Measurements from ENCODE around the gene CMTR1.

Gene CMTR1

DNA sequence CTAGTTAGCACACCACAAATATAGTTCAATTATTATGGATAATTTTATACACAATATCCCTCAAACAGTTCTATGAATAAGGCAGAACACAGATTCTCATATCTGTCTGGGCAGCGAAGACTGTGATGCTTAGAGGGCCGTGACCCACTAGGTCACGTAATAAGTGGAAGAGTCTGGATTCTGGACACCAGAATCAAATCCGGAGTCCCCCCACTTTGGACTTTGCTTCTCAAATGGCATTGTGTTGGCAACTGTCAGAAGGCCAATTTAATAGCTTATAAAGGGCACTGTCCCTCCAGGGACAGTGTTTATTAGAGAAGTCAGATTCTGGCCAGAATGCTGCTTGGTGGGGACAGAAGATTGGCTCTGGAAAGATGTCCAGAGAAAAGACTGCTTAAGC, 73.5 kb downstream of the CMTR1 start:
- TF ChIP-seq TAF1 (IDR thresholded peaks at IDR 0.05; ENCODE audit: borderline replicate concordance, insufficient read depth, low read length) (no peak), SIN3A (IDR thresholded peaks at IDR 0.05; ENCODE audit: borderline replicate concordance, insufficient read depth, low read length) (no peak), FOXP2 (optimal IDR thresholded peaks at IDR 0.05; ENCODE audit: borderline replicate concordance, extremely low read depth, extremely low read length, insufficient read depth) (no peak), POLR2AphosphoS5 (IDR thresholded peaks at IDR 0.05; ENCODE audit: low read depth, low read length) (no peak)
- TF ChIP-seq, protein P1, sequence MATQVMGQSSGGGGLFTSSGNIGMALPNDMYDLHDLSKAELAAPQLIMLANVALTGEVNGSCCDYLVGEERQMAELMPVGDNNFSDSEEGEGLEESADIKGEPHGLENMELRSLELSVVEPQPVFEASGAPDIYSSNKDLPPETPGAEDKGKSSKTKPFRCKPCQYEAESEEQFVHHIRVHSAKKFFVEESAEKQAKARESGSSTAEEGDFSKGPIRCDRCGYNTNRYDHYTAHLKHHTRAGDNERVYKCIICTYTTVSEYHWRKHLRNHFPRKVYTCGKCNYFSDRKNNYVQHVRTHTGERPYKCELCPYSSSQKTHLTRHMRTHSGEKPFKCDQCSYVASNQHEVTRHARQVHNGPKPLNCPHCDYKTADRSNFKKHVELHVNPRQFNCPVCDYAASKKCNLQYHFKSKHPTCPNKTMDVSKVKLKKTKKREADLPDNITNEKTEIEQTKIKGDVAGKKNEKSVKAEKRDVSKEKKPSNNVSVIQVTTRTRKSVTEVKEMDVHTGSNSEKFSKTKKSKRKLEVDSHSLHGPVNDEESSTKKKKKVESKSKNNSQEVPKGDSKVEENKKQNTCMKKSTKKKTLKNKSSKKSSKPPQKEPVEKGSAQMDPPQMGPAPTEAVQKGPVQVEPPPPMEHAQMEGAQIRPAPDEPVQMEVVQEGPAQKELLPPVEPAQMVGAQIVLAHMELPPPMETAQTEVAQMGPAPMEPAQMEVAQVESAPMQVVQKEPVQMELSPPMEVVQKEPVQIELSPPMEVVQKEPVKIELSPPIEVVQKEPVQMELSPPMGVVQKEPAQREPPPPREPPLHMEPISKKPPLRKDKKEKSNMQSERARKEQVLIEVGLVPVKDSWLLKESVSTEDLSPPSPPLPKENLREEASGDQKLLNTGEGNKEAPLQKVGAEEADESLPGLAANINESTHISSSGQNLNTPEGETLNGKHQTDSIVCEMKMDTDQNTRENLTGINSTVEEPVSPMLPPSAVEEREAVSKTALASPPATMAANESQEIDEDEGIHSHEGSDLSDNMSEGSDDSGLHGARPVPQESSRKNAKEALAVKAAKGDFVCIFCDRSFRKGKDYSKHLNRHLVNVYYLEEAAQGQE (IDR thresholded peaks at IDR 0.05; ENCODE audit: insufficient read depth in 1 of 2, low read depth in 2 of 2, low read length in 2 of 2) = no peak

DNA sequence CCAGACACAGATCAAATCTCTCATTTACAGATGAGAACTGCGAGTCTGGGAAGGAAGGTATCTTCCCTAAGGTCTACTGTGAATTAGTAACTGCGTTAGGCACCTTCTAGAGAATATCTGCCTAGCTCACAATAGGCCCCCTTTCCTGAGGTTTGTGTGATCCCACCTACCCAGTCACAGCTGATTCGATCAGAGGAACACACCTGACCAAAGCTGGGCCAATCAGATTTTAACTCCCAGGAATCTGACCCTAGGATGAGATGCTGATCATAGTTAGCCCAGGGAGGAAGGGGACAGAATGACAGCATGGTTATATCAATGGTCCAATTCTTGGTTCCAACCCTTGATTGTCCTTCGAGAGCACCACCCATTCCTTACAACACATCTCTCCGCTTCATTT, 74.1 kb downstream of the CMTR1 start:
- TF ChIP-seq, protein P1 (IDR thresholded peaks at IDR 0.05; ENCODE audit: insufficient read depth in 1 of 2, low read depth in 2 of 2, low read length in 2 of 2) = no peak
- TF ChIP-seq POLR2AphosphoS5 (IDR thresholded peaks at IDR 0.05; ENCODE audit: low read depth, low read length) (no peak), SIN3A (IDR thresholded peaks at IDR 0.05; ENCODE audit: borderline replicate concordance, insufficient read depth, low read length) (no peak), TAF1 (IDR thresholded peaks at IDR 0.05; ENCODE audit: borderline replicate concordance, insufficient read depth, low read length) (no peak), FOXP2 (optimal IDR thresholded peaks at IDR 0.05; ENCODE audit: borderline replicate concordance, extremely low read depth, extremely low read length, insufficient read depth) (no peak)

DNA sequence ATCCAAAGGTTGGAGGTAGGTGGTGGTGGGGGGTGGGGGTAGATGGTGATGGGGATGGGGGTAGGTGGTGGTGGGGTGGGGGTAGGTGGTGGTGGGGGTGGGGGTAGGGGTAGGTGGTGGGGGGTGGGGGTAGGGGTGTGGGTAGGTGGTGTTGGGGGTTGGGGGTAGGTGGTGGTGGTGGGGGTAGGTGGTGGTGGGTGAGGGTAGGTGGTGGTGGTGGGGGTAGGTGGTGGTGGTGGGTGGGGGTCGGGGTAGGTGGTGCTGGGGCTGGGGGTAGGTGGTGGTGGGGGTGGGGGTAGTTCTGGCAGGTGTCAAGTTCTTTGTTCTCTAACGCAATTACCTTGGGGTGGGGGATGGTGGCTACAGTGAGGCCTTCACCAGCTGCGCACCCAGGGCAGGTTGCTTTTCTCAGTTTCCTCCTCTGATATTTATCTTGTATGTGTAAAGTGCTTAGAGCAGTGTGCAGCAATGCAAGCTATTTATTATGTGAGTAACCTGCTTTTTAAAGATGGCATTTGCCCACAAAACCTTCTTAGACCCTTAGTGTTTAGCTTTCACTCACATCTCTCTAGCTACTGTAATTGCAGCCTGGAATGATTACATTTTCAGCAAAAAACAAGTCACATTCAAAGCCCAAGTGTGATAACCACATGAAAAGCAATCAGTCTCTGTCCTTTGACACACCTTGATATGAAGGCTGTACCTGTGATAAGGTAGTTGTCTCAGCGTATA, 74.8 kb downstream of the CMTR1 start:
- TF ChIP-seq, protein P1 (IDR thresholded peaks at IDR 0.05; ENCODE audit: insufficient read depth in 1 of 2, low read depth in 2 of 2, low read length in 2 of 2) = no peak
- TF ChIP-seq TAF1 (IDR thresholded peaks at IDR 0.05; ENCODE audit: borderline replicate concordance, insufficient read depth, low read length) (no peak), FOXP2 (optimal IDR thresholded peaks at IDR 0.05; ENCODE audit: borderline replicate concordance, extremely low read depth, extremely low read length, insufficient read depth) (no peak), SIN3A (IDR thresholded peaks at IDR 0.05; ENCODE audit: borderline replicate concordance, insufficient read depth, low read length) (no peak), POLR2AphosphoS5 (IDR thresholded peaks at IDR 0.05; ENCODE audit: low read depth, low read length) (no peak)

DNA sequence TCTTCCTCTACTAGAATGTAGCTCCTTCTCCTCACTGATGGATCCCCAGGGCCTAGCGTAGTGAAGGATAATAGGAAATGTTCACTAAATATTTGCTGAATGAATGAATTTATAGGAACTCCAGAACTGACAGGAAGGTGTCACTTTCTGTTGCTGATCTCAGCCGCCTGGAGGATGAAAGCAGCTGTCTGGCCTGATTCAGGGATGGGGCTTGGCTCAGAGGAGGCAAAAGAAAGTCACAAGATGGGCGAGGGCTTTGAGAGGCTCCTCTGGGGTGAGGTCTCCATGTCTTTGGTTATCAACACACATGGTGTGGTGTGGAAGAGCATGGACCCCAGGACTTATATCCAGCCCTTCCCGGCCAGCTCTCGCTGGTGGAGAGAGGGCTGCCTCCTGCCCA, 78.2 kb downstream of the CMTR1 start:
- TF ChIP-seq FOXP2 (optimal IDR thresholded peaks at IDR 0.05; ENCODE audit: borderline replicate concordance, extremely low read depth, extremely low read length, insufficient read depth) = no peak
- no peak for TF ChIP-seq TAF1 (IDR thresholded peaks at IDR 0.05; ENCODE audit: borderline replicate concordance, insufficient read depth, low read length)
- TF ChIP-seq, protein P1 (IDR thresholded peaks at IDR 0.05; ENCODE audit: insufficient read depth in 1 of 2, low read depth in 2 of 2, low read length in 2 of 2) = no peak
- TF ChIP-seq SIN3A (IDR thresholded peaks at IDR 0.05; ENCODE audit: borderline replicate concordance, insufficient read depth, low read length) = no peak
- TF ChIP-seq POLR2AphosphoS5 (IDR thresholded peaks at IDR 0.05; ENCODE audit: low read depth, low read length) = no peak
